Measurements from ENCODE around the gene DMD. TPM values are rescaled to one million over a fixed set of nuclear protein-coding genes. Genes with fewer than 3 reads are reported as not detected.

The DMD gene
- total and polyA plus RNA-seq, 2 of the 8 experiments (the other 6 are each of a cell fraction or from before 2014, with no cell fraction given) = 4.8 to 7.4 TPM

GRCh38 chrX:31237189-31237588, 1974.2 kb downstream of the DMD start:
- H3K9me3 ChIP-seq (ENCODE audit: insufficient read depth in 2 of 2, low read depth in 1 of 2, low read length in 1 of 2) = no peaks in the 10 kb centered on the region
- CTCF ChIA-PET (ENCODE audit: partially characterized antibody) = interaction anchor here (0.9 kb wide), 1 partner anchor 198 kb away, joined by 5 read pairs; no protein-coding TSS in a partner anchor
- H3K27ac ChIP-seq (ENCODE audit: low read depth, low read length) = no peak overlapping the region
- H3K4ac ChIP-seq (replicated peaks; ENCODE audit: insufficient read length, low read depth, low read length) = no peak overlapping the region
- peaks cover 0 to 16% (median 3%) of the 10 kb centered on the region in 4 experiments; a peak in 4 of 7 replicates for H3K4me1 ChIP-seq (replicated peaks in 1 of 4; ENCODE audit: control insufficient read depth in 3 of 4, insufficient read depth in 4 of 4, low read length in 3 of 4)
- no peak overlapping the region for H2BK120ac ChIP-seq (replicated peaks; ENCODE audit: low read depth, low read length)
- H4K20me1 ChIP-seq (replicated peaks in 1 of 2; ENCODE audit: control insufficient read depth in 1 of 2, insufficient read depth in 2 of 2, low read length in 2 of 2) = no peaks in the 10 kb centered on the region
- no peaks in the 10 kb centered on the region for H3K23me2 ChIP-seq (ENCODE audit: low read depth, low read length)
- no peak overlapping the region for H2BK5ac ChIP-seq (ENCODE audit: low read depth, low read length)
- H2BK20ac ChIP-seq (ENCODE audit: low read length) = no peak overlapping the region
- 91% methylated on average over 1 of the region's 1 CpG; no CpG with 5 or more reads in 1 of the 2 experiments for WGBS, 2 experiments (ENCODE audit: extremely low coverage in 1 of 2, insufficient coverage in 1 of 2, insufficient read length in 1 of 2, insufficient replicate concordance in 2 of 2, low coverage in 1 of 2, low lambda C conversion rate in 2 of 2, missing lambda C conversion rate in 1 of 2)
- H3K14ac ChIP-seq (ENCODE audit: insufficient read length) = no peak overlapping the region
- no peak overlapping the region for H3K9ac ChIP-seq (replicated peaks in 1 of 4; ENCODE audit: extremely low read depth in 1 of 4, low read depth in 3 of 4, low read length in 3 of 4)
- FAIRE-seq (no peak), DNase-seq (ENCODE audit: low read depth in 1 of 2, low spot score in 2 of 2) (no peak)
- H2AK5ac ChIP-seq (ENCODE audit: low read depth, low read length) = no peak overlapping the region
- no peak overlapping the region for H3K18ac ChIP-seq (ENCODE audit: extremely low read depth, low read length)
- no peaks in the 10 kb centered on the region for H3K79me2 ChIP-seq (ENCODE audit: control insufficient read depth in 1 of 2, insufficient read depth in 2 of 2, low read length in 2 of 2)
- no peak overlapping the region for H3K23ac ChIP-seq (ENCODE audit: insufficient read length)
- no peak overlapping the region for H3K4me3 ChIP-seq (ENCODE audit: extremely low read depth in 1 of 4, insufficient read depth in 2 of 4, low read depth in 3 of 4, low read length in 4 of 4)
- no peaks in the 10 kb centered on the region for H3K79me1 ChIP-seq (ENCODE audit: low read depth, low read length)
- H3K27me3 ChIP-seq (replicated peaks in 1 of 4; ENCODE audit: control insufficient read depth in 3 of 4, extremely low read depth in 1 of 4, insufficient read depth in 3 of 4, low read length in 3 of 4) = no peaks in the 10 kb centered on the region
- H3K36me3 ChIP-seq (ENCODE audit: control insufficient read depth in 2 of 4, insufficient read depth in 4 of 4, low read length in 3 of 4) = no peaks in the 10 kb centered on the region
- no peak overlapping the region for H3K56ac ChIP-seq (replicated peaks; ENCODE audit: insufficient read length, low read depth, low read length)
- no peak overlapping the region for H2AFZ ChIP-seq (ENCODE audit: low read length)
- H3K4me2 ChIP-seq (ENCODE audit: insufficient read depth in 1 of 2, low read depth in 2 of 2, low read length in 2 of 2) = no peak overlapping the region
- POLR2A ChIA-PET (ENCODE audit: partially characterized antibody) = no interaction called here
- TF ChIP-seq JUND (IDR thresholded peaks at IDR 0.05; ENCODE audit: low read length) (no peak), CHD1 (IDR thresholded peaks at IDR 0.05; ENCODE audit: low read depth, low read length) (no peak), SIRT6 (IDR thresholded peaks at IDR 0.05; ENCODE audit: low read length) (no peak), POLR2A (IDR thresholded peaks at IDR 0.05; ENCODE audit: control extremely low read depth in 1 of 2, low read depth in 2 of 2, low read length in 2 of 2) (no peak), GTF2F1 (IDR thresholded peaks at IDR 0.05; ENCODE audit: borderline replicate concordance, low read depth, low read length) (no peak), E2F6 (IDR thresholded peaks at IDR 0.05) (no peak)
- no peak overlapping the region for H4K91ac ChIP-seq (replicated peaks; ENCODE audit: insufficient read length, low read length)
- H4K8ac ChIP-seq (ENCODE audit: extremely low read depth, insufficient read depth, low read length) = no peak overlapping the region
- no peak overlapping the region for H2BK15ac ChIP-seq (ENCODE audit: low read length)
- no peak overlapping the region for H2BK12ac ChIP-seq (ENCODE audit: low read depth, low read length)
- no peak overlapping the region for H4K5ac ChIP-seq (ENCODE audit: insufficient read length, low read depth, low read length)

Data from H1 (cell line).